Stimulated activated CD8-positive, alpha-beta memory T cell treated with anti-CD3 and anti-CD28 coated beads, Interleukin-7, amount 100 ng/mL, for 24 hours (primary cell): ENCODE results near the gene DIAPH3.

Experiments used
- DNase-seq: peaks from one replicate; pipeline ENCODE4 v3.0.0-alpha.2; 2020; ENCODE audit warnings: low read depth

Gene DIAPH3

DNA sequence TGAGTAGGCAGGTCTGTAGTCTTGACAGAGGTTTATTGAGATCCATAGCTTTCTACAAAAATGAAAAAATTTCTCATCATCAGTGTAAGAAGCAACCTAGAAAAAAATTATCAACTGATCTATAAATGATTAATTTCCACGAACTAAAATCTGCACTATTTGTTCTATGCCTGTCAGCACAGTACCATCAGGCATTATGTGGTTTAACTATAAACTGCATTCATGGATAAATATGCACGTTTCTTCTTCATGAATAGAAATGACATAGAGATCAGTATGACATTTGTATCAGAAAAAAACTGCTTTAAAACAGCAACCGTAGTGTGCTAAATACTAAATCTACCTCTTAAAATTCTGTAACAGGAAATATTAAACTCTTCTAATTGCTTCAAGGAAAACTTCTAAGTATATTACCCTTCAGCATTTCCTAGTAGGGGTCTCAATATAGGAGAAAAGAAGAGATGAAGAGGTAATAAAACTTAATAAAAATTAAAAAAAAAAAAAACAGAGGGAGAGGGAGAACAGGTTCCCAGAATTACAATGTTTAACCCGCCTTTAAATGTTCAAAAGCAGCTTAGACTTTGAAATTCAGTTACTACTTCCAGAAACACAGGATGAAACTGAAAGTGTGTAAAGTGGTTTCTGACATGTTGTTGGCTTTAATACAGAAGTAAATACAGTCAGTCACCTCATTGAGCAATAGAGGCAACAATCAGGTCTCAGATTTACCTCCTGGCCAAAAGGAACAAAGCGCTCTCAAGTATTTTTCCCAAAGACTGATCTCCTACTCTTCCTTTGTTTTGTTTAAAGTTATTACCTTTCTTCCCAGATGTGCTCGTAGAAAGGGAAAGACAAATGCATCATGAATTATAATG, 144.4 kb downstream of the DIAPH3 start:
- DNase-seq, result no peak

DNA sequence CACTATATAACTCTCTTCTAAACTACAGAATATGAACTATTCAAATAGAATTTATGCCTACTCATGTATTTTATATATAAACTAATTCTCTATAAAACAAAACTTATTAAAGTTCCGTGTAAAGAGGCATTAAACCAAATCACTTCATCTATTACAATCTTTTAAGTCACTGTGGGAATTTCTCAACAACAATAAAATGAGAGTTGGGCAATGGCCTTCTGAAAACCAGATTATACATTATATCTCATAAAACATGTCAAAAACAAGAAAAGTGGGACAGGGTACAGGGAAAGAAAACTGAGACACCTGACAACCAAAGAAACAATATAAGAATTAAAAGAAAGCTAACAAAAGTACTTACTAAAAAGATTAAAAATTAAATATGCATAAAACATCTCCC, 145.2 kb downstream of the DIAPH3 start:
- DNase-seq, result no peak

DNA sequence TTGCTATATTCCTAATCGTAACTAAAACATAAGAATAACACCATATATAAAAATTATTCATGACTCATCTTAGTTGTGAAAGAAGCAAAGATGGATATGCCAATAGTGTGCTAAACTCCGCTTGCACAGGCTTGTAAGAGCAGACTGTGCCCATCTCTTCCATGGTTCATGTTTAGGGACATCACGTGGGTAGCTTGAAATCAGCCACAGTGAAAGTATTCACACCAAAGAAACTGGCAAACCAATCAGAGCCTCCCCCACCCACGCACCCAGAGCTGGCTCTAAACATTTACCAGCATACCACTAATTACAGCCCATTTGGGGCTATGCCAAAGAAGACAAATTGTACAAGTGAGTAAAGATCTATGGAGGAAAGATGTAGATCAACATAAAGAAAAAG, 147.5 kb downstream of the DIAPH3 start:
- DNase-seq, result no peak

DNA sequence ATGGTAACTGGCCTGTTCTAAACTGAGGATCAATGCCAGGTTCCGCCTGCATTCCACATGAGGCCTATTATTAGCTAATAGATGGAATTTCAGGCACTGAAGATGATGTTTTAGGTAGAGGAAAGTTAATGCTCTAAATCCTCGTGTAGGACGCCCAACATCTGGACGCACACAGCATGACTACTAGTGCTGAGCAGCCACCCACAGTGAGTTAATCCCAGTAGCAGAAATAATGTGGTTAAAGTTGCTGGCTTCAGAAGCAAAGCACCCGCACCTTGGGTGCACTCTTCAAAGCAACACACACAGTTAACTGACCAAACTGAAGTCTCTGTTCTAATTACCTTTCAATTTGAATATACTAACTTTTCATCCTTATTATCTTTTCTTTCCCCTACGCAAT, 150.6 kb downstream of the DIAPH3 start:
- DNase-seq, result no peak

DNA sequence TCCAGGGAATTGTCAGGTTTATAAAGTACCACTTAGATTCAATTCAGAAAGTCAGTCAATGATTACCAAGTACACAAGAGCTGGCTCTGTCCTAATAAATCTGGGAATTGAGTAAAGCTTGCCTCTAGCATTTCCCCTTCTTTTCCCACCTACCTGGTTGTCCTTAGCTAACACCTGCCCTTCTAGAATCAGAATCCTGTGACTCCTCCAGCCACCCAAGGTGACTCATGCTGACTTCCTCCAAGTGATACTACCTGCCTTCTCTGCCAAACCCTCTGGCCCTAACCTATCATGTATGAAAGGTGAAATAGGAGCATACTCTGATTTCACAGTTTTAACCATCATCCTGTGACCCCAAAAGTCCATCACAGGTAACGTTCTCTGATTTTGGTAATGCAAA, 151.2 kb downstream of the DIAPH3 start:
- DNase-seq, result no peak

DNA sequence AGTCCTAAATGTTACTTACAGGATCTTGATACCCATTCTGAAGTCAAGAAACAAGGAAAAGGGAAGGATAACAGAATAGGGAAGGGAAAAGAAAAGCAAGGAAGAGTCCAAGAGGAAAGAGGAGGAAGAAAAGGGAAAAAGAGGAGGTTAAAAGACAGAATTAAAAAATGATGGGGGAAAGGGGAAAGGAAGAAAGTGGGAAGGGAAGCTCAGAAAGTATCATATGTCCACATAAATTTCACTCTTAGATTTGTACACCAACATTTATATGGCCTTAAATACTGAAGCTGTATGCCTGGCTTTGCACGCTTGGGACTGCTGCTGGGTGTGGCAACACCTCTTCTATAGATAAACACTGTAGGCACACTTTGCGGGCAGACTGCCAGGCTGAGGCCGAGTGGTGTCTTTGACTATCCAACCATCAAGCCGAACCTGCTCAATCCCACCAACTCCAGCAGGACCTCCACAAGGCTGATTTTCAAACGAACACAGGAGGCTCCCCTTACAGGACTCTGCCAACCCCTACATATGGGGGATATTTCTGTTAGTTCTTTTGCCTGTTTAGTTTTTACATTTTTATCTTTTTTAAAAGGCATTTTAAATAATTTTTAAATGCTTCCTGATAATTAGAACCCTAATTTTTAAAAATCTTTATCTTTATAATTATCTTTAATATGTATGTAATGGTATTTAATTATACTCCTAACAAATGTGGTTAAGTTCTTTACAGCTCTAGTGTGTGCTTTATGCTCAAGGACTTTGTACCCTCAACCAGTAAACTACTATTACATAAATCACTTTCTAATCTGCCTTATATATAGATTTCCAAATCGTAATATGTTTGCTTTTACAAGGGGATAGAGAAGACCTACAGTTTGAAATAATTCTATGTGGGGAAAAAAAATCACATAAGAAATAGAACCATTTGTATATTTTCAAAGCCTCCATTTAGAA, 154.2 kb downstream of the DIAPH3 start:
- DNase-seq, result no peak

DNA sequence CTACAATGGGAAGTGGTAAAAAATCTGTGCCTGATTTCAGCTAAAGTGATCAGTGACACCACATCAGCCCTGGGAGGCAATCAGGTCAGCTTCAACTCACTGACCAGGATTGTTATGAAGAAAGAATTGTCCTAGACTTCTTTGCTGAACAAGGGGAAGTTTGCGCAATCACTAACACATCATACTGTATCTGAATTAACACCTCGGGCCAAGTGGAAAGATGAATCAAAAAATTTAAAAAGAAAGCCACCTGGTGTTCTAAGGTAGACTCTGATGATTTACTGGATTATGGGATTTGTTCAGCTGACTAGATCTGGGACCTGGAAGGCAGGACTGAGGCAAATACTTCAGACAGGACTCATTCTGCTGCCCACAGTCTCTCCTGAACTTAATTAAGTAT, 161.8 kb downstream of the DIAPH3 start:
- no peak for DNase-seq

DNA sequence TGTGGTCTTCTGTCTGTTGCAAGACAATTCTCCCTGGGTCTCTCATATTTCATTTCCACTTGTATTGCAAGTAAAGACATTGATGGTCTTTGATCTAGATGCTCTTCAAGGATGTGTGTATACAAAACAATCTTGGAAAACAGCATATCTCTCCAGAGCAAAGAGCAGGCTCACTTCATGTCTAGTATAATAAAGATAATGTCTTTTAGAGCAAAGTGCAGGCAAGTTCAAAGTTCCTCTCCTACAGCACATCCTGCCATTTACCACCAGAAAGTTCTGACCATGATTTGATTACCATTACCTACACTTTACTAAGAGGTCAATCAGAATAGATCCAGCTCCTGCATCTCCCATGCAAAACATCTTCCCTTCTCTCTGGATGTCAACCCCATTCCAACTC, 162.8 kb downstream of the DIAPH3 start:
- DNase-seq, result no peak

DNA sequence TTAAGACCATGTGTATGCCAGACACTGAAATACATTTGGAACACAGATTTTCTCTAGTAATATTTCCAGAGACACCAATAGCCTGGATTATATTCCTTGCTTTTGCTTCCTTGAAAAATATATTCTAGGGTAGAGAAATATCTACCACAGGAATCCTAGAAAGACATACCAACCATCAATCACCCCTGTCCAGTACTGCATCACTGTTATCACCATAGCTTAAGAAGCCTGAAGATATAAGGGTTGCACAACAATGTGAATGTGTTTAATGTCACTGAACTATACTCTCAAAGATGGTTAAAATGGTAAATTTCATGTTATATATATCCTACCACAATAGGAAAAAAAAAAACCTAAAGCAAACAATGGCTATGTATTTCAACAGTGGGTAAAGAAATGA, 163.6 kb downstream of the DIAPH3 start:
- no peak for DNase-seq

DNA sequence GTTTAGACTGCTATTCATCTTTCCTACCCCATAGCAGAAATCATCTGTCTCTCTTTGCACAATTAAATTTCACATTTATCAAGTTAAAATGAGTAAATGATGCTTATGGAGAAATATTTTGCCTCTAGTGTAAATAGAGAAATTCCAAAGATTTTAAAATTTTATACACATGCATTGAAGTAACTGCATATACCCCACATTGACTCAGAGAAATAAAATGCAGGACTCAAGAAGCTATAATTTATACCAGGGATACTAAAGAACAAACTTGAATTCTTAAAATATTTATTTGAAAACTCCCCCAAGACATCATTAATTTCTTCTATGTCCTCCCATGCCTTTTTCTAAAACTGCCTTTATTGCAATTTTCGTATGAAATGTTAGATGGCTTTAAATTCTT, 165.8 kb downstream of the DIAPH3 start:
- no peak for DNase-seq

DNA sequence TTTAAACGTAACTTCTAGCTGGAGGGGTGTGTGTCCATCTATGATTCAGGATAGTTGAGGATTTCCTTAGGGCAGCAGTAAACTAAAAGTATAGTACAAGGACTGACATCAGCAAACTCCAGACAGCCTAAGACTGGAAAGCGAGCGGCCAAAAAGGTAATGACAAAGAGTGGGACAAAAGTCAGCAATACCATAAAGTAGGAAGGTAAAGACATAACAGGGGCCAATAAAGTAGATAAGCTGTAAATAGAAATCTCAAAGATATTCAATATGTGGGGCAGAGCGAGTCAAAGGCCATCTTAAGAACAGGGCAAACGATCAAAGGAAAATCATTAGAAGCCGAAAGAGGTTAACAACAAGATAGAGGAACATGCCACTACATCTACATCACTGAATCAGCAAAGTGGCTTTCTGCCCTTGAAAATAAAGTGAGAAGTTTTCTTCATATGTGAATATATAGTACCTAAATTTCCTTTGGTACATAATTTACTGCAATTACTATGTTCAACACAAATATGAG, 167.2 kb downstream of the DIAPH3 start:
- no peak for DNase-seq

DNA sequence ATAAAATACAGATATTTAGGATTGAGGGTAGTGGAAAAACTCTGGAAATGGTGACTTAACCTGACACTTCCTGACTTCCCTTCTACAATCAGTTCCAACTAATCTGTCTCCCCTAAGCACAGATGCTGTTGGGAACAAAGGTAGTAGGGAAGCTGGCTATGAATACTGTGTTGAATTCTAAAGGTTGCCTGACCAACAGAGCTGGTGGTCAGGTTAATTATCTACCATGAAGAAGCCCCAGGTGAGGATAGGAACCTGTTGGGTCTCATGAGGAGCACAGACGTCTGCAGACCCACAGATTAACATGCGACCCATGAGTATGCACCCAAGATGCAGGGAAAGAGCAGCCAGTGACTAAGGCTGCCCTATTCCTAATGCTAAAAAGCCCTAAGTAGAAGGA, 172.3 kb downstream of the DIAPH3 start:
- DNase-seq, result no peak

DNA sequence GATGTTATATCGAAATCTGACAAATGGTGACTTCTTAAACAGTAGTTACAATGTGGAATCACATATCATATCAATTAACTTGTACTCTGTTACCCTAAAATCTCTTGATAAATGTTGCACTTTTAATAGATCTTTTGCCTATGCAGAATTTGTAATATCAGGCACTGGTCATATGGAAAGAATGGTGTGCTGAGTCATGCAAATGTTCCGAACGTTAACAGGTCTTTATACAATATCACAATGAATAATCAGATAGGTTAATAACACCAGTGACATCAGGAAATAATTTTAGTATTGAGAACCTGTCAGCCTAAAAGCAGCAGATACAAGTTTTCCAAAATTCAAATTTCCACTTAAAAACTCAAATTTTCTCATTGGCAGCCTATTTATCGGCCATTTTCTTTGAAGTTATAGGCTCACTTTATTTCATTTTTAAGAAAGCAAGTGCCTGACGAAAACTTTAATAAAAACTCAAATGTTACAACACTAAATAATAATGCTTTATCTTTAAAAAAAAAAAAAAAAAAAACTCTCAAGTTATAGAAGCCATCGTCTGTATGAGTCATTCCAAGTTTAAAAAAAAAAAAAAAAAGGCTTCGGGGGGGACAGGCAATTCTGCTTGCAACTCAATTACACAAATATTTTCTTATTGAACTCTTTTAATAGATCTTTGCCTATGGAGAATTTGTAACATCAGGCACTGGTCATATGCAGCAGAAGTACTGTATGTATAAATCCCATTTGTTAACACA, 180.9 kb downstream of the DIAPH3 start:
- DNase-seq, result no peak

DNA sequence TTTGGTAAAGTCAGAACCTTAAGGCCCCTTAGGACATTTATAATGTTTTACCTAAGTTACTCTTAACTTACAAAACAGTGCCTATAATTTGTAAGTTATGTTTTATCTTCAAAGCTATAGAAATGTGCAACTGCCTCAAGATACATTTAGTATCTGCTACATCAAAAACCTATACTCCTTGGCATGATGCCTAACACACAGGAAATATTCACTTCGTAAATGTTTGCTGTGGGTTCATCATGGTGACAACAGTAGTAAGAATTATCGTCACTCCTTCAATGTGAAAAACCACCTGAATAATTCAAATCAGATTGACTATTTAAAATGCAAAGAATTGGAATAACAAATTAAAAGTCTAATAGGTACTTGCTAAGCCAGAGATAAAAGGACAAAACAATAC, 184.1 kb downstream of the DIAPH3 start:
- no peak for DNase-seq

DNA sequence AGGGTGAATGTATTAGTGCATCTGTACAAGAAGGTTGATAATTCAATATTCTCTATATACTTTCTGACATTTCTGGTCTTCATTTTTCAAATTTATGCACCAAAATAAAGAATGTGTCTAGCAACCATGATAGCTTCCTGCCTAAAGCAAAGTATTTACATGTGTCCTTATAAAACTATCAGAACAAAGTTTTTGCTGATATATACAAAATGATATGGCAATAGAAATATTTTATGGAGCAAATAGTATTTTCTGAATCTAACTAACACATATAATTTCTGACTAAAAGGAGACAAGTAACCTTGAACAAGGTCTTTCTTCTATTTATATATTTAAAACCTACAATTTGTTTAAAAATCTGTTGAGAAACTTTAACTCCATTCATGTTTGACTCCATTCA, 184.9 kb downstream of the DIAPH3 start:
- no peak for DNase-seq

DNA sequence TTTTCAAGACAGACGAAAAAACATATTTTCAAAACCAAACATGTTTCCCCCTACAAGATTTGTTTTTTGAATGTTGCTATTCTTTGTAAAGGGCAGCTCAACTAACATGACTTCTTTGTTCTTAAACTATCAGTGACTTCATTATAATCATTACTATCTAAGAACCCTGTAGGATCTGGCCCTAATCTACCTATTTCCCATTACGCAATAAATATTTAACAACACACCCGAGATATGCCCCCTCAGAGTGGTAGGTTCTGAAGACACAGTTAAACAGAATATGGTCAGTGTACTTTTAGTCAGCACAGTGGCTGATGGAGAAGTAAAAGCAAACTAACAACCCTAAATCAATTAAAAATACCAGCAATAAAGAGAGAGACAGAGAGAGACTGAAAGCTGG, 186.9 kb downstream of the DIAPH3 start:
- DNase-seq, result no peak

DNA sequence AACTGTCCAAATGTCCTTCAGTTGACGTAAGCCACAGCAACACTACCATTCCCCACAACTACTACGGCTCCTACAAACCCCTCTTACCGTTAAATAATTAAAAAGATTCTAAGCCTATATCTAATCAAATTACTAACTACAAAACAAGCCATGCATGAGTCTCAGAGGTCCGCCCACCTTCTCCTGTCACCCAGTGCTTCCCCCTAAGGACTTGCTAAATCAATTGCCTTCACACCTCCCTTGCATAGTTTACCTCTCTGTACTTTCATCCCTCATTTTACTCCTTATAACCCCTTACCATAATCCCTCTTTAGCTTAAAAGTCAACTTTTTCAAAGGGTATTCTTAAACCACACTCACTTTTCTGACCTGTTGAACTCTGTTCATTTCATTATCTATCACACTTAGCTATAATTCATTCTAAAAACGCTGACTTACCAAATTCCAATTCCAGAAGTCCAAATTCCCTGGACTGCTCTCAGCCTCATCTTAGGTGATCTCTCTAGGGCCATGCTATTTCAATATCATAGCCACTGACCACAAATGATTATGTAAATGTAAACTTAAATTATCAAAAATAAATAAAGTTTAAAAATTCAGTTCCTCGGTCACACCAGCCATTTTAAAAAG, 187.8 kb downstream of the DIAPH3 start:
- DNase-seq, result no peak

DNA sequence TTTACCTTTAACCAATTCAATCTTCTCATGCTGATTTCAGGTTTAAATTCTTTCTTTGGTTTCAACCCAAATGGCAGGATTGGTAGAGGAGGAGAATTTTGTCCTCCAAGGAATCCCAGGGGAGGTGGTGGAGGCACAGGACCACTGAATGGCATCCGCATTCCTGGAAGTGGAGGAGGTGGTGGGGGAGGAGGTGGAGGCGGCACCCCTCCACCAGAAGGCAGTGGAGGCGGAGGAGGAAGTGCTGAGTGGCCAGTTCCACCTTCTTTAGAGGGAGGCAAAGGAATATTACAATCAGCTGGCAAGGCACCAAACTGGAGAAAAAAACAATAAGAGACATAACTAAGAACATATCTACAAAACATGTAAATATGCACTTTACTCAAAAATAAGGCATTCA, 192.9 kb downstream of the DIAPH3 start:
- no peak for DNase-seq

DNA sequence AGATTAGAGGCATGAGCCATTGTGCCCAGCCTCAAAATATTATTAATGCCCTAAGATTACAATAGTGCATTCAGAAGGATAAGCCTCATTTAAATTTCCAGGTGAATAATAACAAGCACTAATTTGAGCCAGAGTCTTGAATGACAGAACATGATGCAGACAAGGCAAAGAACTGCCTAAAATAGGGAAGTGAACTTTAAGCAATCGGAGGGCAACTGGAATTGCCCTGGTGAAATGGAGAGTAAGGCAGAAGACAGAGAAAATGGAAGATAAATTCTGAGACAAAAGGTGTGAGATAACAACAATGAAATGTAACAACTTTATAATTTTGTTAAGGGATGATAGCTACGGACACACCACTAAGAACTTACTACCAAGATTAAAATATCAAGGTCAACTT, 199.9 kb downstream of the DIAPH3 start:
- no peak for DNase-seq

DNA sequence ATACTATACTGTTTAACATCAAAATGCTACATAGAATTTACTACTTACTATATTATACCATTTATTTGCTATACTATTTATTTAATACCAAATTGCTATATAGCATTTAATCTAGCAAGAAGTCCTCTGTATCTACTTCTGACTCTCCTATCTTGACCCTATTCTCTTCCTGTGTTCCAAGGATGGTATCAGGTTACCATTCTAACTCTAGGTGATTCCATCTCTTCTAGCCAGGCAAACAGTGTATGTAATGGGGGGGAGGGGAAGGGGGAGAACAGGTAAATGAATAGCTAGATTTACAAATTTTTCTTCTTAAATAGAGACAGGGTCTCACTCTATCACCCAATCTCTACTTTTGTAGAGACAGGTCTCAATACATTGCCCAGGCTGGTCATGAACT, 200.3 kb downstream of the DIAPH3 start:
- no peak for DNase-seq

DNA sequence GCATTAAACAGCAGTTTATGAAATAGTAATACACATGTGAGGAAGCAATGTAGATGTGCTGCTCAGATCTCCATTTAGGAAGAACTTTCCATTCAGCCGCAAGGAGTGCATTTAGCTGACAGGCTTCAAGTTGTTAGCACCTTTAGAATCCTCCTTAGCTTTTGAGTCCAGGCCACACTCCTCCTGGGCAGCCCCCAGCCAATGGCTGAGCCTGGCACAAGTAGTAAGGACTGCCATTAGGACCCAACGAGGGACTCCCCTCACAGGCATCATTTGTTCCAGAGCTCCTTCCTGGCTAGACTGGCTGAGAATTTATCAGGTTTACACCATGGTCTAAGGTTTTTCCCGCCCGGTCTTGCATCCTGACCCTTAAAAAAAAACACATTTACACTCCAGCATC, 201.4 kb downstream of the DIAPH3 start:
- DNase-seq, result no peak

DNA sequence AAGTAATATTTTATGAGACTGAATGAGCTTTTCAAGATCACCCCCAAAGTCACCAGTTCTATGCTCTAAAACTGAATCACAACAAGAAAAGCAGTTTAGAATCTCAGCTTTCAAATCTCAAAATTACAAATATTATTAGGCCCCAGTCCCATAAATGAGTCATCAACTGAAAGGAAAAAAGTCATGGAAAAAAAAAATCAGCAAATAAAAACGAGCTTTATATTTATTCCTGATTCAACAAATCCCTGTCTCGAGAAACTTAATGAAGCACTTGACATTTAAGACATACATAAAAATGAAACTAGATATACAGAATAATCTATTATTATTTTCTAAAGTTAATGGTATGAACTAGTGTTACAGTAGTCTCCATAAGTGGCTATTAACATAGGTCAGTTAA, 203.0 kb downstream of the DIAPH3 start:
- no peak for DNase-seq
